ENCODE results near the gene PGLYRP2.
A peak's percentile ranks its signal among the peaks of the same experiment; 100 is the strongest.
"Not testable (repeated sequence)": the region's sequence is repeated elsewhere in the genome, so short reads cannot be mapped to it uniquely, and the experiment has no call there.

The PGLYRP2 gene

DNA sequence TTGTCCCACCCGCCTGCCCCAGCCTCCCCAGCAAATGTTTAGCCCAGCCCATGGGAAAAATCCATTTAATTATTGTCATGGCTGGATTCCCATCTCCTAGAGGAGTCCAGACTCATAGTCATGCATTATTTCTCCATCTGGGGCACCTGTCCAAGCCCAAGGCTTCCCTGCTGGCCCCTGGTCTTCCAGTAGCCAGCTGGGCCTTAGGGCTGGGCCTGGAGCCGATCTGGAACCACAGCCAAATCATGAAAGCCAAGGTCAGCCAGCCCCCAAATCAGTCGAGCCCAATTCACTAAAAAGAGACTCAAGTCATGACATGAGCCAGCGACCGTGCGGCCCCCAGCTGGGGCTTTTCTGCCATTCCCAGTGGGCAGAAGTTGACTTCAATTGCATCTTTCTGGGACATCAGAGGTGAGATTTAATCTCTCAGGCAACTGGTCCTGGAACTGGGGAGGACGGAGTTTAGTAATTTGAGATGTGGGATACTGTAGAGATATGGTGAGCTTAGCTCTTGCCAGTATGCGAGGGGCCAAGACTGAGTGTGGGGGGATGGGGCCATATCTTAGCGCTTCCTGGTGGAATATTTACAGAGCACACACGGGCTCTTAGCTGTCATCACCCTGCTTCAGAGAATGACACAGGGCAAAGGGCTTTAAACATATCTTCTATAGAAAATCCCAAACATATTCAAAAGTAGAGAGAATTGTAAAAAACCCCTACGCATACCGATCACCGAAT lies 9.4 kb upstream of the PGLYRP2 start:
- DNase-seq (ENCODE audit: low read depth), result no peak

DNA sequence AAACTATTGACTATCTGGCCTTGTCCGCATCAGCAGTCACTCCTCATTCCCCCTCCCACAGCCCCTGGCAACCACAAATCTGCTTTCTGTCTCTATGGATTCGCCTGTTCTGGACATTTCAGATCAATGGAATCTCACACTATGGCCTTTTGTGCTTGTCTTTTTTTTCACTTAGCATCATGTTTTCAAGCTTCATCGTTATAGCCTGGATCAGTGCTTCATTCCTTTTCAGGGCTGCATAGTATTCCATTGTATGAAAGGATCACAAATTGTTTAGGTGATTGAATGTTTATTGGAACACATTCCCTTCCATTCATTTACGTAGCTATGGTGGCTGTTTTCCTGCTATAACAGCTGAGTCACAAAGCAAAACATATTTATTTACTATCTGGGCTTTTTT lies 7.7 kb upstream of the PGLYRP2 start:
- DNase-seq (ENCODE audit: low read depth), result no peak

DNA sequence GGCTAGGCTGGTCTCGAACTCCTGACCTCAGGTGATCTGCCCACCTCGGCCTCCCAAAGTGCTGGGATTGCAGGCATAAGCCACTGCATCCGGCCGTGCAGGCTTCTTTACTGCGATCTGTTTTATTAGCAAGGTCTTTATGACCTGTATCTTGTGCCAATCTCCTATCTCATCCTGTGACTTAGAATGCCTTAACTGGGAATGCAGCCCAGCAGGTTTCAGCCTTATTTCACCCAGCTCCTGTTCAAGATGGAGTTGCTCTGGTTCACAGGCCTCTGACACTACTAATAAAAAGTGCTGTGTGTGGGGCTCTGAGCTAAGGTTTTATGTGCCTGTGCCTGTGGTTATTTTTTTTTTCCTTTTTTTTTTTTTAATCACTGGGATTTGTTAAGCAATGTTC lies 6.5 kb upstream of the PGLYRP2 start:
- DNase-seq (ENCODE audit: low read depth), result not testable (repeated sequence)

DNA sequence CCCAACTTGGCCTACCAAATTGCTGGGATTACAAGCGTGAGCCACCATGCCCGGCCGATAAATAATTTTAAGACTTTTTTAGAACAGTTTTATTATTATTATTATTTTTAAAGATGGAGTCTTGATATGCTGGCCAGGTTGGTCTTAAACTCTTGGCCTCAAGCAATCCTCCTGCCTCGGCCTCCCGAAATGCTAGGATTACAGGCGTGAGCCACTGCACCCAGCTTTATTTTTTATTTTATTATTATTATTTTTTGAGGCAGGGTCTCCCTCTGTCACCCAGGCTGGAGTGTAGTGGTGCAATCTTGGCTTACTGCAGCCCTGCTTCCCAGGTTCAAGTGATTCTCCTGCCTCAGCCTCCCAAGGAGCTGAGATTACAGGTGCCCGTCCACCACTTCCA lies 1.7 kb upstream of the PGLYRP2 start:
- DNase-seq (ENCODE audit: low read depth), result not testable (repeated sequence)

DNA sequence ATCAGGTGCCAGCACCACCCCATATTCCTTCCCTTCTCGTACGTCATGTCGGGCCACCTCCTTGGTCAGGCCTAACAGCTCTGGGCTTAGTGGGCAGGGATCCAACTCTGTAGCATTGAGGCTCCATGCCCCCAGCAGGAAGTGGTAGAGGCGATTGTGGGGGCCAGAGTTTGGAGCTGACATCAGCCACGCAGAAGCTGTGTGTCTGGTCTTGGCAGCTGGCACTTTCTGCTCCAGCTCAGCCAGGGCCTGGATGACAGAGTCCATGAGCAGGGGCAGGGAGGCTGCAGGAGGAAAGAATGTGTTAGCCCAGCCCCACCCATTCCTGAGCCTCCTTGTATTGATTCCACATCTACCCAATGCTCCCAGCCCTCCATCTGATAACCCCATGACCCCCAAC lies 3.0 kb downstream of the PGLYRP2 start:
- no peak for DNase-seq (ENCODE audit: low read depth)

DNA sequence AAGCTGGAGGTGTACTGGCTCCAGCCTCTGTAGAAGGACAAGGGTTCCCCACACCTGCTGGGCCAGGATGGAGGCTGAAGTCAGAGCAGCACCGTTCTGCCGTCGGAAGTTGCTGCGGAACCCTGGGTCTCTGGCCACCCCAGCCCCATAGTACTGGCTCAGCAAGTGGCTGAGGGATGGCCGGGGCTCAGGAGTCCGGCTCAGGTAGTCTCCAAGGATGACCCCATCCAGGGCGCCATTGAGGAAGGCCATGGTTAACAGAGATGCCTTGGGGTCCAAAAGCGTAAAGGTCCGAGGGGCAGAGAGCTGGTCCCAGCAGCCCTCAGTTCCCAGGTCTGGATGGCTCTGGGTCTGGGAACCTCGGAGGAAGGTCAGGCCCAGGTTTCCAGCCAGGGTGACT lies 3.7 kb downstream of the PGLYRP2 start:
- no peak for DNase-seq (ENCODE audit: low read depth)

DNA sequence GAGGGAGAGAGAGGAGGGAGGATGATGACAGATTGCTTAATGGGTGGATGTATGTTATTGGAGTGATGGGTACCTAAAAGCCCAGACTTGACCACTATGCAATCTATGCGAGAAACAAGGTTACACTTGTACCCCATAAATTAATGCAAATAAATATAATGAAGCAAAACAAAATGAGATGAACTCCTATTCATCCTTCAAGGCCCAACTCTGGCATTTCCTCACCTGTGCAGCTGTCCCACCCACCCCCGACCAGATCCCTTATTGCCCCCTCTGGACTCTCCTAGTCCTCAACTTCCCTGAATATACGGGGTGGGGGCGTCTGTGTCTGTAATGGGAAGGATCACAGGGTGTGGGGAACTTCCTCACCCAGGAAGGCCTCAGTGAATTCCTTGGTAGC lies 4.1 kb downstream of the PGLYRP2 start:
- no peak for DNase-seq (ENCODE audit: low read depth)

DNA sequence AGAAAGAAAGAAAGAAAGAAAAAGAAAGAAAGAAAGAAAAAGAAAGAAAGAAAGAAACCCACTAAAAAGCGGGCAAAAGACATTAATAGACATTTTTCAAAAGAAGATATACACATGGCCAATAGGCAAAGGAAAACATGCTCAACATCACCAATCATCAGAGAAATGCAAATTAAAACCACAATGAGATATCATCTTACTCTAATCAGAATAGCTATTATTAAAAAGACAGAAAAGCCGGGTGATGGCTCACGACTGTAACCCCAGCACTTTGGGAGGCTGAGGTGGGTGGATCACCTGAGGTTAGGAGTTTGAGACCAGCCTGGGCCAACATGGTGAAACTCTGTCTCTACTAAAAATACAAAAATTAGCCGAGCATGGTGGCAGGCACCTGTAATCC lies 5.5 kb downstream of the PGLYRP2 start:
- not testable (repeated sequence) for DNase-seq (ENCODE audit: low read depth)

DNA sequence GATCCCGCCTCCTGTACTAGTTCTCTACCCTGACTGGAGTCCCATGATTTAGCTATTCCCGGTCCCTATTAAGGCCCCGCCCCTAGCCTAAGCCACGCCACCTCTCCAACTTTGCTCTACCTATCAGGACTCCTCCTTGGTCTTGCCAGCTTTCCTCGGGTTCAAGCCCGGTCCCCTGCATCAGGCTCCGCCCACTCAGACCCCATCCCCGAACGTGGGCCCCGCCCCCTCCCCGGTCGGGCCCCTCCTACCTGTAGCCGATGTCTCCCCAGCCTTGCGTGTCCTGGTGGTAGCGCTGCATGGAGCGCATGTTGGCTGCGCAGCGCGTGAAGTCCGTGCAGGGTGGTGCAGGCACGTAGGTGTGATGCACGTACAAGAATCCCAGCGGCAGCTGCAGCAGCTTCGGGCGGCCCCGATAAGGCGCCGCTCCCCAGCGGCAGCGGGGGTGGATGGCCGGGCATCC lies 7.6 kb downstream of the PGLYRP2 start:
- DNase-seq (ENCODE audit: low read depth), result no peak

DNA sequence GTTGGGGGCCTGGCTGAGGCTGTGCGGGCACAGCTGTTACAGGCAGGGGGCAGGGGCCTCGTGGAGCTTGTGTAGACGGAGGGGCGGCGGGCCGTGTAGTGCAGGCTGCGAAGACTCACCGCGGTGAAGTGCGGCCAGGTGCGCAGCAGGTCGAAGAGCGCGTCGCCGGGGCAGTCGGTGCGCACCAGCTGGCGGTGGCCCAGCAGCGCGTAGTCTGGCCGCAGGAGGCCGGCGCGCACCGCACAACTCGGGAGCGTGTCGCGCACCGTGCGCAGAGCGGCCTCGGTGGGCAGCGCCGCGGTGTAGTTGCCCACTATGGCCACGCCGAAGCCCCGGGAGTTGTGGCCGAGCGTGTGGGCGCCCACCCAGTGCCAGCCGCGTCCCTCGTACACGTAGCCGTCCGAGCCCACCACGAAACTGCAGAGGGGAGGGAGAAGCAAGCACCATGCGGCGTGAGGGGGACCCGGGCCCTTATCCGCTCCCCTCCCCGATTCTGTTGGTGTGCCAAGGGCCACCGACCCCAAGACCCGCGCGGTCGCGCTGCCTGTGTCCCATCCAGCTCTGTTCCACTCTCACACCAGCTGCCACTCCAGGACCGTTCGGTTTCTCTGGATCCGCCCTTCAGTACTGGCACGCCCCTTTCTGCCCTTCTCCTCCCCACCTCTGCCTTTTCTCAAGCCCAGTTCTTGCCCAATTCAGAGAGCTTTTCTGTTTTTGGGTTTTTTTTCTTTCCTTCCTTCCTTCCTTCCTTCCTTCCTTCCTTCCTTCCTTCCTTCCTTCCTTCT lies 9.6 kb downstream of the PGLYRP2 start:
- no peak for DNase-seq (ENCODE audit: low read depth)

DNA sequence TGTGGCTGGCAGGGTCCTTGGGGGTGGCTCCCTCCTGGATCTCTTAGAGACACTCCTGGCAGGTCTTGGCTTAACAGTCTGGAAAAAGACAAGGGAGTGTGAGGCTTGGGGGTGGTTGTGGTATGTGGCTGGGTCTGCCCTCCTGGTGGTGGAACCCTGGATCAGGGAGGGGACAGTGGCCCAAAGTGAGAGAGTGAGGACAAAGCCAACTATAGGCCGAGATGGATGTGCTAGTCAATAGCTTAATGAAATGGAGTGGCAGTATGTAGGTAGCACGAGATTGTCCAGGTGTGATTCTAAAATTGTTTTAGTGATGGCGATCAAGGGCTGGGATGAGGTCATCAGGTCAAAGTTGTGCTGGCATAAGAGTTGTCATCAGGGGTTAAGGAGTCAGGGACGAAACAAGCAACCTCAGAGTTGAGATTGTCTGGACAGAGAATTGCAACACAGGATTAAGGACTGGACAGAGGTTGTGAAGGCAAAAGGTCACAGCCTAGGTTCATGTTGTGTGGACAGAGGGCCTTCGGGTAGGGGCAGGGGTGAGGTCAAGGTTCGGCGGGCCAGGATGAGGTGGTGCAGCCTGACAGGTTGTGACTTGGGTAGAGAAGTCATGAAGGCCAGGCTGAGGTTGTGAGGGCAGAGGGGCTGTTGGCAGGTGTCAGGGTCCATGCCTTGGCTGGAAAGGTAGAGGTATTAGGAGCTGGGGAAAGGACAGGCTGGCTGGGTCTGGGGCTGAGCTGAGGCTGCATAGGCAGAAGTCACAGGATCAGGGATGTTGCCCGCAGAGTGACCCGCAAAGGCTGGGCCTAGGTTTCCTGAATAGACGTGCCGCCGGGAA lies 10.4 kb downstream of the PGLYRP2 start:
- no peak for DNase-seq (ENCODE audit: low read depth)

DNA sequence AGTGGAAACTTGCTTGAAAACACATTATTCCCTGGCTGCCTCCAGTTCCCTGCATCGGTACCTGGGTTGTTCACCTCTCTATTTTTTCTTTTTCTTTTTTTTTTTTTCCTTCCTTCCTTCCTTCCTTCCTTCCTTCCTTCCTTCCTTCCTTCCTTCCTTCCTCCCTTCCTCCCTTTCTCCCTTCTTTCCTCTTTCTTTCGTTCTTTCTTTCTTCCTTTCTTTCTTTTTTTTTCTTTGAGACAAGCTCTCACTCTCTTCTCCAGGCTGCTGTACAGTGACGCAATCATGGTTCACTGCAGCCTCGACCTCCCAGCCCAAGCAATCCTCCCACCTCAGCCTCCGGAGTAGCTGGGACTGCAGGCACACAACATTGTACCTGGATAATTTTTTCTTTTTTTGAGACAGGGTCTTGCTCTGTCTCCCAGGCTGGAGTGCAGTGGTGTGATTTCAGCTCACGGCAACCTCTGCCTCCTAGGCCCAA lies 11.5 kb downstream of the PGLYRP2 start:
- no peak for DNase-seq (ENCODE audit: low read depth)

DNA sequence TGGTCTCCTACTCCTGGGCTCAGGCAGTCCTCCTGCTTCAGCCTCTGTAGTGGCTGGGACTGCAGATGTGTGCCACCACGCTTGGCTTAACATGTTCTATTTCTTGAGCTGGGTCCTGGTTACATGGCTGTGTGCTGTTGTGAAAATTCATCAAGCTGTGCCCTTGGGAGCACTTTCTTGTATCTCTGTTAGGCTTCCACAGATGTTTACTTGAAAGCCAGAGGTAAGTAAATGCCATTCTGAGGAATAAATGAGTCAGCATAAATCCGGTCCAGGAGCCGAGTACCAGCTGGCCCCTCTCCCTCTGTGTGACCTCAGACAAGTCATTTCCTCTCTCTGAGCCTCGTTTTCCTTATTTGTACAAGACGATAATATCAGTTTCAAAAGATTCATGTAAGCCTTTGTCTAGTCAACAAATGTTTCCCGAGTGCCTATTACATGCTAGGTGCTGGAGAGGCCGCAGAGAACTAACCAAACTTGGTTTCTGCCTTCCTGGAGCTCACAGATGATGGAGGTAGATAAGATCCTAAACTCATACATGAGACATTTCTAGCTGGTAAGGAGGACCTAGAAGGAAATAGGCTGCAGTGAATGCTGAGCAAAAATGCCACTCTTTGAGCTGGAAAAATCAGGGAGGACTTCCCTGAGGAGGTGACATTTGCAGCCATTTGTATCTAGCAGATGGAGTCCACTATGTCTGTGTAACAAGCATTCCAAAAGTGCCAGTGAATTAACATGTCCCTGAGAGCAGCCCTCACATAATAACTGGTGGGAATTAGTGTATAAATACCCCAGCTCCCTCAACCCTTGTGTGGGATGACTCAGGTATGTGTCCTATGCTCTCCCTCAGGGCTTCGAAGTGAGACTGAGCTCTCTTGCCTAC lies 12.2 kb downstream of the PGLYRP2 start:
- peak; percentile 50 for DNase-seq (ENCODE audit: low read depth)

DNA sequence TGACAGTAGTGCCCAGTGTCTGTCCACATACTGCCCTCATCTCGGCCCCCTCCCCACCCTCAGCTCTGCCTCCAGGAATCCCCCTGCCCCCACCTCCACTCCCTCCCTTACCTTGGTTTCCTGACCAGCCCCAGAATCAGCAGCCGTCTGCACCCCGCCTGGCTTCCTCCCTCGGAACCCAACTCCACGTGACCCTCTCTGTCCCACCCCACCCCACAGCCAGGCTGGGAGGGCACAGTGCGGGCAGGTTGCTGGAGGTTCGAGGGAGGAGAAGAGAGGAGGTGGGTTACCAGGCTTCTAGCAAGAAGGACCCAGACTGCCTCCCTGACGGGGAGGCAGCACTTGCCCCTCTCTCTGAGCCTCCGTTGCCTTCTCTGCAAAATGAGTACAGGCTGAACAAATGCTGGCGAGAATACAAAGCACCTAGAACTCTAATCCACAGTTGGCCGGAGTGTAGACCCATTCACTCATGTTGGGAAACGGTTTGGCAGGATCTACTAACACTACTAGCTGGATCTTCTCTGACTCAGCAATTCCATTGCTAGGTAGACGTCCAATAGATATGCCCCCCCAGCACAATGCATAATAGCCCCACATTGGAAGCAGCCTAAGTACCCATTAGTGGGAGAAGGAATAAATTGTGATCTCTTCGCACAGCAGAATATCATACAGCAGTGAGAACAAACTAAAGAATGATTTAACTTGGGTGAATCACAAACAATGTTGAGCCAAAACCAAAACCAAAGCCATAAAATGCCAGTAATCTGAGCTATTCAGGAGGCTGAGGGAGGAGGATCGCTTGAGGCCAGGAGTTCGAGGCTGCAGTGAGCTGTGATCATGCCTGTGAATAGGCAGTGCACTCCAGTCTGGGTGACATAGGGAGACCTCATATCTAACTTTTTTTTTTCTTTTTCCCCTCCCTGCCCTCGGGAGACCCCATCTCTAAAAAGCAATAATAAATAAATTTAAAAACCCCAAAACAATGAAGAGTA lies 14.6 kb downstream of the PGLYRP2 start, which contains the start of gene RASAL3:
TSS of gene RASAL3 (minus strand) at position 151 of the 992 bp plus-strand sequence. CDS start 186 bp downstream, outside the sequence.
- DNase-seq (ENCODE audit: low read depth), result peak; percentile 59

DNA sequence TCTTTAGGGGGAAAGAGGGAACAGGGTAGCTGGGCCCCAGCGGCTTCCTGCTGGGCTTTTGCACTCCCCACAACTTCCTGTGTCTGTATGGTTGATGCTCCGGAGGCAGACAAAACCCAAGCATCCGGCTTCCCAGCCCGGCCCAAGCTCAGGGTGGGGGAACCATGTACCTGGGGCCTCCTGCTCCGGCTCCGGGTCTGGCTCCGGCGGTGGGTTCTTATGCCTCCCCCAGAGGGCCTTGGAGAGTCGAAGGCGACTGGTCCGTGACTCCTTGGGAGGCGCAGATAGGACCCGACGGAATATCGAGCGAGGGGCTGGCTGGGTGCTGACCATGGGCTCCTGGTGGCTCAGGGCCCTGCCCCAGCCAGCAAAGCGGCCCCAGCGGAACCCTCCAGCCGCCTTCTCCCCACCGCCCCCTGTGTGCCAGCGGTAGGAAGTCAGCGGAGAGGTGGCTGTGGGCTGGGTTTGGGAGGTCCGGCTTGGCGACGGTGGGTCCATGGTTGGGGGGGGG lies 15.4 kb downstream of the PGLYRP2 start:
- DNase-seq (ENCODE audit: low read depth), result peak; percentile 67

DNA sequence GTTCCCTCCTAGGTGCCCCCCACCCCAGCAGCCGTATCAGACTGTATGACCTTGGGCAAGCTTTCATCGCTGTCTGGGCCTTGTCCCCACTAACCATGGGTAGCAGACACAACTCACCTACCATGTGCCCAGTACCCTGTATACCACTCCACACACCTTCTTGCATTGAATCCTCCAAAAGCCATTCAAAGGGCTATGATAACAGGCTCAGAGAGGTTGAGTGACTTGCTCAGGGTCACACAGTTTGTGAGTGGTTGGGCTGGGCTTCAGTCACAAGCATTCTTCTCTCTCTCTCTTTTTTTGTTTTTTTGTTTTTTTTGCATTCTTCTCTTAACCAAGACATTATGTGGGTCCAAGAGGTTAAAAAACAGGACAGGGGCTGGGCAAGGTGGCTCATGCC lies 17.6 kb downstream of the PGLYRP2 start:
- no peak for DNase-seq (ENCODE audit: low read depth)

DNA sequence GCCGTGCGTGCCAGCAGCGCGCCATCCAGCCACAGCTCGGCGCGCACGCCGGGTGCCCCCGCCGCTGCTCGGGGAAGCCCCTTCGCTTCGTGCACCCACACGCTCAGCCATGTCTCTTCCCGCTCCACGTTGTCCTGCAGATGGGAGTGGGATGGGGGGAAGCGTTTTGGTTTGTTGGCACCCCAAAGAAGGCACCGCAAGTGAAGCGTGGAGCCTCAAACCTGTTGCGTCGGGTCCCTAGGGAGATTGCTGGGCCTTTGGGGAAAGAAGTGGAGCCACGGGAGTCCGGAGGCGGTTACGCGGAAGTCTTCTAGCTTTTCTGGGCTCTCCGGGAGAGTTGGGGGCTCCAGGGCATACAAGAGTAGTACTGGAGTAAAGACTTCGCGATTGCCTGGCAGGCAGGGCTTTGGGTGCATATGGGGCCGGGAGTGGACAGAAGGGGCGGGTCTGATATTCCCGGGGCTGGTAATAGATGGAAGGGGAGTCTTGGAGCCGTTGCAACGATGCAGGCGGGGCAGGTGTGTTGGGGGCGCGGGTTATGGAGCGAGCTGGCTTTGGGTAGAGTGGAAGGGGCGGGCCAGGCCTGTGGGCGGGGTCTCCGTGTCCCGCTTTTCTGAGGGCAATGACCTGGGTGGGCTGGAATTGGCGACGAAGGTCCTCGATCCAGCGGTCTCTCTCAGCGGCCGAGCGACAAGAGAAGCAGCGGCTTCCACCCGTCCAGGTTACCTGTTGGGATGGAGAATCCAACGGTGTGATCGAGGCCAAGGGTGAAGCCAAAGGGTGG lies 21.4 kb downstream of the PGLYRP2 start:
- DNase-seq (ENCODE audit: low read depth), result no peak

DNA sequence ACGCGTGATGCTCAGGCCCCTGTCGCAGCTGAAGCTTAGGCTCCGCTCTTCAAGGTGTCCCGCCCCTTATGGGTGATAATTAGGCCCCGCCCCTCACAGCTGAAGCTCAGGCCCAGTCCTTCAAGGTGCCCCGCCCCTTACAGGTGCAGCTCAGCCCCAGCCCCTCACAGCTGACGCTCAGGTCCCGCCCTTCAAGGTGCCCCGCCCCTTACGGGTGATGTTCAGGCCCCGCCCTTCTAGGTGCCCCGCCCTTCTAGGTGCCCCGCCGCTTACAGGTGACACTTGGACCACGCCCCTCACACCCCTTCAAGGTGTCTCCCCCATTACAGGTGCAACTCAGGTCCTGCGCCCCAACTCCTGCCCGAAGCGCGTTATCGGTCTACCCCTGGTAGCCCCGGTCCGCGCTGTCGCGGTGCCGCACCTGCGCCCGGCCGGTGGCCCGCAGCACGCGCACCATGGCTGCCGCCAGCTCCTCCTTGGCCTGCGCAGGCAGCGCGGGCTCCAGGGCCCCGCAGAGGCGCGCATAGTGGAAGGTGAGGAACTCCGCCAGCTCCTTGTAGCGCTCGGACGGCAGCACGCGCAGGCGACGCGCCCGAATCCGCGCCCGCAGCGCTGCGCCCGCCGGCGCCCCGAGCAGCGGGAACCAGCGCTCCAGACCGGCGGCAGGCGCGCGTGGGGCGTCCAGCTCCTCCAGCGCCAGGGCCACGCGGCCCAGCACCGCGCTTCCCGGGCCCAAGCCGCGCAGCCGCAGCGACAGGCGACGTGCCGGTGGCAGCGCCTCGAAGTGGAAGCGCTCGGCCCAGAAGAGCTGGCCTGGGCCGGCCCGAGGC lies 22.2 kb downstream of the PGLYRP2 start:
- no peak for DNase-seq (ENCODE audit: low read depth)

All from stimulated activated CD8-positive, alpha-beta memory T cell treated with anti-CD3 and anti-CD28 coated beads, Interleukin-12 subunit alpha, Interleukin-12 subunit beta, amount 100 ng/mL, for 1 hour (primary cell).